ENCODE data around the gene NLRP6. TPM values are rescaled to one million over a fixed set of nuclear protein-coding genes. Genes with fewer than 3 reads are reported as not detected.
"Not testable (repeated sequence)": the region's sequence is repeated elsewhere in the genome, so short reads cannot be mapped to it uniquely, and the experiment has no call there.

The NLRP6 gene
- total RNA-seq, 4 donors from 2014 or later, result 0.19 to 1.9 (median 0.66) TPM; not detected in 1

DNA sequence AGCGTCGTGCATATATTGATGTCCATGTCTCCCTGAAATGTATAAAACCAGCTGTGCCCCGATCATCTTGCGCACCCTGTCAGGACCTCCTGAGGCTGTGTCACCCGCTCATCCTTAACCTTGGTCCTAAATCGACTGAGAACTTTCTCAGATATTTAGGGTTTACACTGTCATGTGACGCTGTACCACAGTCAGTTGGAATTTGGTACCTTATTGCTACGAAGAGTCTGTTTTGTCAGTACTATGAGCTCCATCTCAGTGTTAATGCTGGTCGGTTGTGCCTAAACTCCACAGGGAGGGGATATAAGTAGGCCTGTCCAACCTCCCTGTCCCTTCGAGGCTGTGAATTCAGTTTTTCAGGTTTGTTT is 27.6 kb downstream of the NLRP6 start:
- TF ChIP-seq, protein P1, sequence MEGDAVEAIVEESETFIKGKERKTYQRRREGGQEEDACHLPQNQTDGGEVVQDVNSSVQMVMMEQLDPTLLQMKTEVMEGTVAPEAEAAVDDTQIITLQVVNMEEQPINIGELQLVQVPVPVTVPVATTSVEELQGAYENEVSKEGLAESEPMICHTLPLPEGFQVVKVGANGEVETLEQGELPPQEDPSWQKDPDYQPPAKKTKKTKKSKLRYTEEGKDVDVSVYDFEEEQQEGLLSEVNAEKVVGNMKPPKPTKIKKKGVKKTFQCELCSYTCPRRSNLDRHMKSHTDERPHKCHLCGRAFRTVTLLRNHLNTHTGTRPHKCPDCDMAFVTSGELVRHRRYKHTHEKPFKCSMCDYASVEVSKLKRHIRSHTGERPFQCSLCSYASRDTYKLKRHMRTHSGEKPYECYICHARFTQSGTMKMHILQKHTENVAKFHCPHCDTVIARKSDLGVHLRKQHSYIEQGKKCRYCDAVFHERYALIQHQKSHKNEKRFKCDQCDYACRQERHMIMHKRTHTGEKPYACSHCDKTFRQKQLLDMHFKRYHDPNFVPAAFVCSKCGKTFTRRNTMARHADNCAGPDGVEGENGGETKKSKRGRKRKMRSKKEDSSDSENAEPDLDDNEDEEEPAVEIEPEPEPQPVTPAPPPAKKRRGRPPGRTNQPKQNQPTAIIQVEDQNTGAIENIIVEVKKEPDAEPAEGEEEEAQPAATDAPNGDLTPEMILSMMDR (IDR thresholded peaks at IDR 0.05; ENCODE audit: low read depth), result no peak

DNA sequence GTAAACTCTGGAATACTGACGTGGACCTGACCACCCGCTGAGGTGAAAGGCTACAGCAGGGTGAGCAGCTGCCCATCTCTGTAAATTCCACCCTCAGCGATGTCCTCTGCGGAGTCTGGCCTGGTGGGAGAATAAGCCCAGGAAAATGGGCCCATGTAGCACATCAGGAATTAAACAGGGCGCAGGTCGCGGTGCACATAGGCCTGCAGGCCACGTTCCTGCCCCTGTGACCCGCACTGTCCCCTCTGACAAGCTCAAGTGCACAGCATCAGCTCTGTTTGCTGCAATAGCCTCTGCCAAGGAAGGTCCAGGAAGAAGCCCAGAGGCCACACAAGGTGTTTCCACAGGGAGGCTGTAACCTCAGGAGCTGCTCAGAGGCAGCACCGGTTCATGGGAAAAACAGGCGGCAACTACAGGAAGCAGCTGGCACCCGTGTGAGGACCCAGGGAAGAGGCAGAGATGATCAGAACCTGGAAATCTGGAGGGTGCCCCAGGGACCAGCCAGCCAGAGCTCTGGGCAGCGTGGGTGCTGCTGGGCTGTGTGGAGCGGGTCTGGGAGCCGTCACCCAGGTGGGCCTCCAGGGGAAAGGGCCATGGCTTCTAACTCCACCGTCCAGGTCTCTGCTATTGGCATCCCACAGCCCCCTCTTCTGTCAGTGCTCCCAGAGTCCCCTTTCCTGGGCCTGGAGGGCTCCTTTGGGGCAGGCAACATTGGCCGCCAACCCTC is 28.6 kb downstream of the NLRP6 start:
- TF ChIP-seq, protein P1 (IDR thresholded peaks at IDR 0.05; ENCODE audit: low read depth), result no peak

DNA sequence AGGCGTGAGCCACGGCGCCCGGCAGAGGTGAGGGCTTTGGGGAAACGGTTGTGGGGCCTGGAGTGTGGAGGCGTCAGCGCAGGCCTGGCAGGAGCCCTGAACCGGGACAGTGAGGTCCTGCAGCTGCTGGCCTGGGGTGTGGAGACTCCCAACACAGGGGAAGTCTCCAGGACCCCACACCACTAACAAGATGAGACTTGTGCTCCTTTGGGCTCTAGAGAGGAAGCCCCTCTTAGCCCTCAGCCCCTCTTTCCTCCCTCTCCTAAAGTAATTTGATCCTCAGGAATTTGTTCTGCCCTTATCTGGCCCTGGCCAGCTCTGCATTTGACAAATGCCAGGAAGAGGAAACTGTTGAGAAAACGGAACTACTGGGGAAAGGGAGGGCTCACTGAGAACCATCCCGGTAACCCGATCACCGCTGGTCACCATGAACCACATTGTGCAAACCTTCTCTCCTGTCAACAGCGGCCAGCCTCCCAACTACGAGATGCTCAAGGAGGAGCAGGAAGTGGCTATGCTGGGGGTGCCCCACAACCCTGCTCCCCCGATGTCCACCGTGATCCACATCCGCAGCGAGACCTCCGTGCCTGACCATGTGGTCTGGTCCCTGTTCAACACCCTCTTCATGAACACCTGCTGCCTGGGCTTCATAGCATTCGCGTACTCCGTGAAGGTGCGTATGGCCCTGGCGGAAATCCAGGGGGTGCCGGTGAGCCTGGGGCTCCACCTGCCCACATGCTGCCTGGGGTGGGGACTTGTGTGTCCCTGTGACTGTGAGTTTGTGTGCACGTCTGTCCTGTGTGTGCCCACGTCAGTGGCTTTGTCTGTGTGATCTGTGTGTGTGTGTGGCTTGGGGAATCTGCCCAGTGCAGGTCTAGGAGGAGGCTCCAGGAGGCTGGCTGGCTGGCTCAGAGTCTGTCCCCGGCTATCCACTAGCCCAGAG is 29.8 kb downstream of the NLRP6 start, which contains the start of gene IFITM2:
Gene IFITM2, plus strand, starts transcription at position 51 of the 943 bp plus-strand sequence. Its CDS starts 377 bp downstream, at position 428.
- TF ChIP-seq, protein P1 (IDR thresholded peaks at IDR 0.05; ENCODE audit: low read depth), result not testable (repeated sequence)

DNA sequence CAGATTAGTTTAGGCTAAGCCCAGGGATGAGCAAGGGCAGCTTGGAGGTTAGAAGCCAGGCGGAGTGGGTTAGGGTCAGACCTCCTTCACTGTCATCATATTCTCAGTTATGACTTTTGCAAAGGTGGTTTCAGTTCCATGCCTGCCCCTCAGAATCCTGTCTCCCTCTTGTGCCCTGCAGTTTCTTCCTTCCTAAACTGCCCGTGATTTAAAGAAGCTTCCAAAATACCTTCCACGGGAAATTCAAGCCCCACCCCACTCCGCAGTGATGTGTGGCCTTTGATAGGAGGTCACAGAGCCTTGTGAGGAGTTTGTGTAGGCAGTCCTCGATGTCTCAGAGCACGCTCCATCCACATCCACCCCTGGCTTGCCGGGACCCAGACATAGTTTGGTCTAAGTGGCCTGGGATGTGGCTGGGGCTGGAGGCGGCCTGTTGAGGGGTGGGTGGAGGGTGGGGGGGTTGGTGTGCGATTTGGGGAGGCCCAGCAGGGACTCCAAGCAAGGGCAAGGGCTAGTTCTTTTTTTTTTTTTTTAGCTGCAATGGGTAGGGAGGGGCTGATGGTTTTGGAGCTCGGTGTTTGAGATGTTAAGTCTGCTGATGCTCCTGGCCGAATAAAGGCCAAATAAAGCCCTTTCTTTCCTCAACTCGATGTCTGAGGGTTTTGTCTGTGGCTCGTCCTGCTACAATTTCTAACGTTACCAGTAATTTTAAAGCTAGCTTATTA is 34.0 kb downstream of the NLRP6 start:
- TF ChIP-seq, protein P1 (IDR thresholded peaks at IDR 0.05; ENCODE audit: low read depth), result no peak

DNA sequence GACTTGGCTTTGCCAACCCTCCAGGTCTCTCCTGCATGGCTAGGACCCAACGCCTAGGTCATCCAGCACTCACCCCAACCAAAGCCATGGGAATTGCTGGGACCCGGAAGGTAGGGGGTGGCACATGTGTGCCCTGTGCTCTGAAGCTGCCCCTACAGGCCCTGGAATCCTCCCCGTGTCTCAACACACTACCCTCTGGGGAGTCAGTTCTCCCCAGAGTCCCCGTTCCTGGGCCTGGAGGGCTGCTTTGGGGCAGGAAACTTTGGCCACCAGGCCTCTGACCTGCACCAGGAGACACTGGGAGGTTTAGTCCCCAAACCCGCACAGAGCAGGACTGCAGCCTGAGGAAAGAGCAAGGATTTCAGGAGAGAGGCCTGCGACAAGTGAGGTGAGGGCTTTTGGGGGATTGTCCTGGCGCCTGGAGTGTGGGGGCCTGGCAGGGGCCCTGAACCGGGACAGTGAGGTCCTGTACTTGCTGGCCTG is 35.1 kb downstream of the NLRP6 start:
- TF ChIP-seq, protein P1 (IDR thresholded peaks at IDR 0.05; ENCODE audit: low read depth), result no peak

DNA sequence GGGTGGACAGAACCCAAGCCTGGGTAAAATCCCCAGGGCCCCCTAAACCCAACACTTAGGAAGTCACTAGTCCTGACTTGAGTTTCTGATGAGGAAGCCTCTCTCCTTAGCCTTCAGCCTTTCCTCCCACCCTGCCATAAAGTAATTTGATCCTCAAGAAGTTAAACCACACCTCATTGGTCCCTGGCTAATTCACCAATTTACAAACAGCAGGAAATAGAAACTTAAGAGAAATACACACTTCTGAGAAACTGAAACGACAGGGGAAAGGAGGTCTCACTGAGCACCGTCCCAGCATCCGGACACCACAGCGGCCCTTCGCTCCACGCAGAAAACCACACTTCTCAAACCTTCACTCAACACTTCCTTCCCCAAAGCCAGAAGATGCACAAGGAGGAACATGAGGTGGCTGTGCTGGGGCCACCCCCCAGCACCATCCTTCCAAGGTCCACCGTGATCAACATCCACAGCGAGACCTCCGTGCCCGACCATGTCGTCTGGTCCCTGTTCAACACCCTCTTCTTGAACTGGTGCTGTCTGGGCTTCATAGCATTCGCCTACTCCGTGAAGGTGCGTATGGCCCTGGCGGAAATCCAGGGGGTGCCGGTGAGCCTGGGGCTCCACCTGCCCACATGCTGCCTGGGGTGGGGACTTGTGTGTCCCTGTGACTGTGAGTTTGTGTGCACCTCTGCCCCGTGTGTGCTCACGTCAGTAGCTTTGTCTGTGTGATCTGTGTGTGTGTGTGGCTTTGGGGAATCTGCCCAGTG is 35.8 kb downstream of the NLRP6 start, which contains the start of gene IFITM1:
Gene IFITM1, plus strand, starts transcription at position 254 of the 767 bp plus-strand sequence. Its CDS starts 131 bp downstream, at position 385.
- TF ChIP-seq, protein P1 (IDR thresholded peaks at IDR 0.05; ENCODE audit: low read depth), result no peak
